K562 (cell line): ENCODE data around the gene ANKRD16. TPM values are rescaled to one million over a fixed set of nuclear protein-coding genes. Genes with fewer than 3 reads are reported as not detected.
A peak's percentile ranks its signal among the peaks of the same experiment; 100 is the strongest.

Experiments
- CBX2 ChIP-seq: fragments of 200-600 bp; sonication (generic); IDR thresholded peaks from one replicate; pipeline ENCODE4 v1.6.1; 2012; ENCODE audit warnings: mild to moderate bottlenecking, low read length, inconsistent platforms; ENCODE audit not compliant: insufficient read depth, poor library complexity, severe bottlenecking
- CCNT2 ChIP-seq: IDR thresholded peaks from 2 replicates; pipeline ENCODE4 v1.6.1; 2011; ENCODE audit warnings: borderline replicate concordance, low read depth, mild to moderate bottlenecking, moderate library complexity, mixed read lengths, low read length; ENCODE audit not compliant: insufficient read length; ENCODE audit errors: extremely low read depth
- CSDE1 ChIP-seq, 2 experiments: fragments of 450-650 bp; IDR thresholded peaks; 2 replicates each; pipeline ENCODE4 v1.6.1; 2016; ENCODE audit warnings: mild to moderate bottlenecking in 1 of 2
- DPF2 ChIP-seq: fragments of 450-650 bp; IDR thresholded peaks from 2 replicates; pipeline ENCODE4 v1.6.1; 2016
- EGR1 ChIP-seq: fragments of 450-650 bp; conservative IDR thresholded peaks from 2 replicates; pipeline ENCODE4 v1.6.1; 2017; ENCODE audit warnings: mild to moderate bottlenecking
- KAT7 ChIP-seq: sonication (generic); formaldehyde crosslinking; IDR thresholded peaks from 2 replicates; pipeline ENCODE4 v1.8.0; 2022; ENCODE audit warnings: missing genetic modification reagents, mild to moderate bottlenecking, borderline replicate concordance
- KDM2B ChIP-seq: fragments of 250-450 bp; sonication (Bioruptor Pico); IDR thresholded peaks from 2 replicates; pipeline ENCODE4 v1.8.0; 2021; ENCODE audit warnings: mild to moderate bottlenecking, moderate library complexity
- KLF13 ChIP-seq: fragments of 450-650 bp; IDR thresholded peaks from 2 replicates; pipeline ENCODE4 v1.6.1; 2016; ENCODE audit warnings: missing genetic modification characterization, low read depth, mild to moderate bottlenecking, missing compliant biosample characterization, moderate library complexity, borderline replicate concordance
- MXI1 ChIP-seq: IDR thresholded peaks from 2 replicates; pipeline ENCODE4 v1.6.1; 2011; ENCODE audit warnings: low read depth, mild to moderate bottlenecking, improper control_type of control experiment, low read length
- NFXL1 ChIP-seq: fragments of 450-650 bp; formaldehyde crosslinking; IDR thresholded peaks from 2 replicates; pipeline ENCODE4 v1.4.0; 2021; ENCODE audit warnings: mild to moderate bottlenecking
- NR3C1 ChIP-seq: sonication (generic); formaldehyde crosslinking; IDR thresholded peaks from 2 replicates; pipeline ENCODE4 v1.8.1; 2022; ENCODE audit warnings: missing genetic modification reagents
- NRF1 ChIP-seq, 2 experiments: fragments of 450-650 bp; IDR thresholded peaks in 1 of 2; conservative IDR thresholded peaks in 1 of 2; 2 replicates each; pipeline ENCODE4 v1.6.1; 2014; ENCODE audit warnings: mild to moderate bottlenecking in 2 of 2
- PHF8 ChIP-seq: fragments of 200-600 bp; sonication (generic); IDR thresholded peaks from 2 replicates; pipeline ENCODE4 v1.6.1; 2012; ENCODE audit warnings: mixed run types, mild to moderate bottlenecking, inconsistent platforms, low read length, moderate library complexity, borderline replicate concordance
- RAD21 ChIP-seq, 2 experiments: fragments of 250-450 bp in 1 of 2; fragments of 450-650 bp in 1 of 2; sonication (Bioruptor Pico) in 1 of 2; formaldehyde crosslinking in 1 of 2; IDR thresholded peaks in 1 of 2; conservative IDR thresholded peaks in 1 of 2; 2 replicates each; pipeline versions ENCODE4 v1.4.0 to v1.8.0; 2020 to 2022; ENCODE audit warnings: mild to moderate bottlenecking in 2 of 2, moderate library complexity in 1 of 2
- SETDB1 ChIP-seq: IDR thresholded peaks from one replicate; pipeline ENCODE4 v1.6.1; 2012; ENCODE audit warnings: low read length, control low read depth, inconsistent platforms
- SMARCB1 ChIP-seq: IDR thresholded peaks from 2 replicates; pipeline ENCODE4 v1.6.1; 2011; ENCODE audit warnings: improper control_type of control experiment, low read depth; ENCODE audit not compliant: insufficient read length
- TGIF2 ChIP-seq: sonication (generic); formaldehyde crosslinking; IDR thresholded peaks from 2 replicates; pipeline ENCODE4 v1.8.1; 2022; ENCODE audit warnings: mild to moderate bottlenecking, missing genetic modification reagents, moderate library complexity
- YBX1 ChIP-seq: fragments of 450-650 bp; IDR thresholded peaks from 2 replicates; pipeline ENCODE4 v1.7.1; 2016; ENCODE audit warnings: mild to moderate bottlenecking
- ZNF699 ChIP-seq: fragments of 250-450 bp; sonication (Bioruptor Pico); IDR thresholded peaks from 2 replicates; pipeline ENCODE4 v1.8.0; 2021; ENCODE audit warnings: mild to moderate bottlenecking, moderate library complexity; ENCODE audit not compliant: insufficient replicate concordance
- ZNF764 ChIP-seq: fragments of 250-450 bp; sonication (Bioruptor Pico); IDR thresholded peaks from 2 replicates; pipeline ENCODE4 v1.4.0; 2020; ENCODE audit warnings: low read depth, mild to moderate bottlenecking, moderate library complexity
- polyA plus RNA-seq, 8 experiments: library from polyadenylated mRNA; depleted of rRNA in 4 of 8; stranded (reverse) in 5 of 8; unstranded in 3 of 8; fragments of >200 nt; fragmentation: Nextera tagmentation in 2 of 8; fragmentation: Illumina TruSeq in 1 of 8; extraction: Ambion mirVana in 2 of 8; extraction: Trizol in 1 of 8; gene quantifications; 2 replicates each; pipeline versions ENCODE4 v1.2.1 to v1.2.3, GENCODE V29; 2011 to 2014; ENCODE audit warnings: inconsistent platforms in 1 of 8, missing spikeins in 1 of 8
- total RNA-seq, 7 experiments: library from RNA; depleted of rRNA in 6 of 7; stranded (reverse); fragments of >200 nt in 6 of 7; fragmentation: Illumina TruSeq in 2 of 7; extraction: Trizol in 2 of 7; gene quantifications; 2 replicates each; pipeline versions ENCODE4 v1.2.1 to v1.2.3, GENCODE V29; 2011 to 2021; ENCODE audit warnings: low replicate concordance in 1 of 7
- TF ChIP-seq, protein P1 (sequence below): fragments of 250-450 bp; sonication (Bioruptor Pico); IDR thresholded peaks from 2 replicates; pipeline ENCODE4 v1.5.0; 2021
- TF ChIP-seq, protein P2 (sequence below): fragments of 200-800 bp; sonication (Bioruptor generic); IDR thresholded peaks from 2 replicates; pipeline ENCODE4 v1.6.1; 2017; ENCODE audit warnings: missing genetic modification characterization, missing compliant biosample characterization
- TF ChIP-seq, protein P3 (sequence below): fragments of 450-650 bp; IDR thresholded peaks from 2 replicates; pipeline ENCODE4 v1.6.1; 2016; ENCODE audit warnings: missing biosample characterization, missing genetic modification characterization
- TF ChIP-seq, protein P4 (sequence below): fragments of 450-650 bp; IDR thresholded peaks from 2 replicates; pipeline ENCODE4 v1.6.1; 2017; ENCODE audit warnings: mild to moderate bottlenecking, moderate library complexity

The ANKRD16 gene
- total and polyA plus RNA-seq, 9 of the 15 experiments (the other 6 are each of a cell fraction or from before 2014, with no cell fraction given) = 1.5 to 16.0 (median 9.5) TPM

GRCh38 chr10:5888843-5889623, 660 bp downstream of the ANKRD16 start (continued):
- TF ChIP-seq, protein P1, sequence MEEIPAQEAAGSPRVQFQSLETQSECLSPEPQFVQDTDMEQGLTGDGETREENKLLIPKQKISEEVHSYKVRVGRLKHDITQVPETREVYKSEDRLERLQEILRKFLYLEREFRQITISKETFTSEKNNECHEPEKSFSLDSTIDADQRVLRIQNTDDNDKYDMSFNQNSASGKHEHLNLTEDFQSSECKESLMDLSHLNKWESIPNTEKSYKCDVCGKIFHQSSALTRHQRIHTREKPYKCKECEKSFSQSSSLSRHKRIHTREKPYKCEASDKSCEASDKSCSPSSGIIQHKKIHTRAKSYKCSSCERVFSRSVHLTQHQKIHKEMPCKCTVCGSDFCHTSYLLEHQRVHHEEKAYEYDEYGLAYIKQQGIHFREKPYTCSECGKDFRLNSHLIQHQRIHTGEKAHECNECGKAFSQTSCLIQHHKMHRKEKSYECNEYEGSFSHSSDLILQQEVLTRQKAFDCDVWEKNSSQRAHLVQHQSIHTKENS (CRISPR knock-in tag) = no peak
- TF ChIP-seq NR3C1 (CRISPR knock-in tag) = no peak; the same call in 1 of the 2 replicates
- TF ChIP-seq CCNT2 = no peak
- no peak for TF ChIP-seq NFXL1 (CRISPR knock-in tag)
- peak; percentile 30 to 58; a peak in 3 of 4 replicates for TF ChIP-seq NRF1 (conservative IDR thresholded peaks at IDR 0.05 in 1 of 2, IDR thresholded peaks at IDR 0.05 in 1 of 2)
- no peak for TF ChIP-seq YBX1
- TF ChIP-seq ZNF699 (CRISPR knock-in tag) = no peak
- TF ChIP-seq RAD21 (CRISPR knock-in tag; conservative IDR thresholded peaks at IDR 0.05 in 1 of 2, IDR thresholded peaks at IDR 0.05 in 1 of 2) = no peak
- TF ChIP-seq, protein P2, sequence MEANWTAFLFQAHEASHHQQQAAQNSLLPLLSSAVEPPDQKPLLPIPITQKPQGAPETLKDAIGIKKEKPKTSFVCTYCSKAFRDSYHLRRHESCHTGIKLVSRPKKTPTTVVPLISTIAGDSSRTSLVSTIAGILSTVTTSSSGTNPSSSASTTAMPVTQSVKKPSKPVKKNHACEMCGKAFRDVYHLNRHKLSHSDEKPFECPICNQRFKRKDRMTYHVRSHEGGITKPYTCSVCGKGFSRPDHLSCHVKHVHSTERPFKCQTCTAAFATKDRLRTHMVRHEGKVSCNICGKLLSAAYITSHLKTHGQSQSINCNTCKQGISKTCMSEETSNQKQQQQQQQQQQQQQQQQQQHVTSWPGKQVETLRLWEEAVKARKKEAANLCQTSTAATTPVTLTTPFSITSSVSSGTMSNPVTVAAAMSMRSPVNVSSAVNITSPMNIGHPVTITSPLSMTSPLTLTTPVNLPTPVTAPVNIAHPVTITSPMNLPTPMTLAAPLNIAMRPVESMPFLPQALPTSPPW (CRISPR knock-in tag) = no peak
- no peak for TF ChIP-seq MXI1
- TF ChIP-seq, protein P3, sequence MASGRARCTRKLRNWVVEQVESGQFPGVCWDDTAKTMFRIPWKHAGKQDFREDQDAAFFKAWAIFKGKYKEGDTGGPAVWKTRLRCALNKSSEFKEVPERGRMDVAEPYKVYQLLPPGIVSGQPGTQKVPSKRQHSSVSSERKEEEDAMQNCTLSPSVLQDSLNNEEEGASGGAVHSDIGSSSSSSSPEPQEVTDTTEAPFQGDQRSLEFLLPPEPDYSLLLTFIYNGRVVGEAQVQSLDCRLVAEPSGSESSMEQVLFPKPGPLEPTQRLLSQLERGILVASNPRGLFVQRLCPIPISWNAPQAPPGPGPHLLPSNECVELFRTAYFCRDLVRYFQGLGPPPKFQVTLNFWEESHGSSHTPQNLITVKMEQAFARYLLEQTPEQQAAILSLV (tag) = no peak
- no peak for TF ChIP-seq SMARCB1
- no peak for TF ChIP-seq CSDE1 (IDR thresholded peaks at IDR 0.05)
- TF ChIP-seq EGR1 = peak; percentile 76
- TF ChIP-seq SETDB1 = no peak
- TF ChIP-seq ZNF764 (CRISPR knock-in tag) = no peak
- no peak for TF ChIP-seq CBX2
- TF ChIP-seq, protein P4, sequence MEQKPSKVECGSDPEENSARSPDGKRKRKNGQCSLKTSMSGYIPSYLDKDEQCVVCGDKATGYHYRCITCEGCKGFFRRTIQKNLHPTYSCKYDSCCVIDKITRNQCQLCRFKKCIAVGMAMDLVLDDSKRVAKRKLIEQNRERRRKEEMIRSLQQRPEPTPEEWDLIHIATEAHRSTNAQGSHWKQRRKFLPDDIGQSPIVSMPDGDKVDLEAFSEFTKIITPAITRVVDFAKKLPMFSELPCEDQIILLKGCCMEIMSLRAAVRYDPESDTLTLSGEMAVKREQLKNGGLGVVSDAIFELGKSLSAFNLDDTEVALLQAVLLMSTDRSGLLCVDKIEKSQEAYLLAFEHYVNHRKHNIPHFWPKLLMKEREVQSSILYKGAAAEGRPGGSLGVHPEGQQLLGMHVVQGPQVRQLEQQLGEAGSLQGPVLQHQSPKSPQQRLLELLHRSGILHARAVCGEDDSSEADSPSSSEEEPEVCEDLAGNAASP = no peak
- no peak for TF ChIP-seq PHF8
- TF ChIP-seq KLF13 (tag) = no peak
- TF ChIP-seq DPF2 = no peak
- TF ChIP-seq TGIF2 = 0 out of 2 replicates have a peak, but pooled peaks have one; percentile 69
- peak; percentile 90; the same call in 1 of the 2 replicates for TF ChIP-seq KAT7 (CRISPR knock-in tag)
- no peak for TF ChIP-seq KDM2B (CRISPR knock-in tag)
